OCI-M1 (cell line): ENCODE data around the gene HIPK1.
"Not testable (repeated sequence)": the region's sequence is repeated elsewhere in the genome, so short reads cannot be mapped to it uniquely, and the experiment has no call there.

ENCODE experiments used
- DNase-seq: peaks from one replicate; lab custom pipeline; 2025; lab: John Stamatoyannopoulos, UW

HIPK1 gene

GRCh38 chr1:114011796-114012195, 82.7 kb downstream of the HIPK1 start:
- DNase-seq, result no peak

GRCh38 chr1:114015075-114015474, 86.0 kb downstream of the HIPK1 start:
- DNase-seq, result no peak

- not testable (repeated sequence) for DNase-seq
Measured at GRCh38 chr1:114019724-114020123, 90.6 kb downstream of the HIPK1 start.

GRCh38 chr1:114021665-114022099, 92.6 kb downstream of the HIPK1 start:
- no peak for DNase-seq

GRCh38 chr1:114022877-114023276, 93.8 kb downstream of the HIPK1 start:
- no peak for DNase-seq

GRCh38 chr1:114023377-114023776, 94.3 kb downstream of the HIPK1 start:
- no peak for DNase-seq

- DNase-seq, result no peak
Measured at GRCh38 chr1:114024049-114024448, 94.9 kb downstream of the HIPK1 start.

- DNase-seq, result no peak
Measured at GRCh38 chr1:114025609-114026401, 96.7 kb downstream of the HIPK1 start.

- no peak for DNase-seq
Measured at GRCh38 chr1:114026797-114027196, 97.7 kb downstream of the HIPK1 start.
